K562 (cell line): ENCODE measurements around the gene PIH1D1. TPM values are rescaled to one million over a fixed set of nuclear protein-coding genes. Genes with fewer than 3 reads are reported as not detected.

Experiments used
- ARNT ChIP-seq, 2 experiments: fragments of 450-650 bp; IDR thresholded peaks; 2 replicates each; pipeline ENCODE4 v1.6.1; 2016; ENCODE audit warnings: mild to moderate bottlenecking in 1 of 2
- C11orf30 ChIP-seq: fragments of 450-650 bp; IDR thresholded peaks from 2 replicates; pipeline ENCODE4 v1.6.1; 2016; ENCODE audit warnings: low read depth, mild to moderate bottlenecking
- FUS ChIP-seq: fragments of 200-400 bp; formaldehyde crosslinking; optimal IDR thresholded peaks from 2 replicates; pipeline ENCODE3; 2017; ENCODE audit warnings: low read depth, low read length
- HNRNPK ChIP-seq: fragments of 200-400 bp; formaldehyde crosslinking; IDR thresholded peaks from one replicate; pipeline ENCODE4 v1.6.1; 2018; ENCODE audit warnings: mild to moderate bottlenecking, low read depth, low read length; ENCODE audit not compliant: poor library complexity, severe bottlenecking
- L3MBTL2 ChIP-seq: fragments of 450-650 bp; IDR thresholded peaks from 2 replicates; pipeline ENCODE4 v1.6.1; 2016; ENCODE audit warnings: mild to moderate bottlenecking, moderate library complexity
- MCM5 ChIP-seq: fragments of 450-650 bp; IDR thresholded peaks from 2 replicates; pipeline ENCODE4 v1.6.1; 2016; ENCODE audit warnings: low read depth
- SMARCC2 ChIP-seq: fragments of 450-650 bp; IDR thresholded peaks from 2 replicates; pipeline ENCODE4 v1.6.1; 2017; ENCODE audit warnings: antibody characterized with exemption, moderate library complexity, mild to moderate bottlenecking, low read depth
- TOE1 ChIP-seq, 2 experiments: fragments of 450-650 bp in 1 of 2; sonication (generic) in 1 of 2; formaldehyde crosslinking in 1 of 2; IDR thresholded peaks; 2 replicates each; pipeline versions ENCODE4 v1.7.1 to v1.8.0; 2016 to 2022; ENCODE audit warnings: borderline replicate concordance in 2 of 2, mild to moderate bottlenecking in 2 of 2, antibody characterized with exemption in 1 of 2, inconsistent platforms in 1 of 2, low read depth in 1 of 2, missing genetic modification reagents in 1 of 2, moderate library complexity in 1 of 2
- WHSC1 ChIP-seq: IDR thresholded peaks from one replicate; pipeline ENCODE4 v1.6.1; 2012; ENCODE audit warnings: low read length, control low read depth, inconsistent platforms
- ZFP1 ChIP-seq: fragments of 450-650 bp; formaldehyde crosslinking; IDR thresholded peaks from 2 replicates; pipeline ENCODE4 v1.4.0; 2020; ENCODE audit warnings: mild to moderate bottlenecking, mixed read lengths
- ZNF431 ChIP-seq: sonication (generic); formaldehyde crosslinking; IDR thresholded peaks from 2 replicates; pipeline ENCODE4 v1.8.0; 2022; ENCODE audit warnings: mild to moderate bottlenecking, missing genetic modification reagents
- polyA plus RNA-seq, 8 experiments: library from polyadenylated mRNA; depleted of rRNA in 4 of 8; stranded (reverse) in 5 of 8; unstranded in 3 of 8; fragments of >200 nt; fragmentation: Nextera tagmentation in 2 of 8; fragmentation: Illumina TruSeq in 1 of 8; extraction: Ambion mirVana in 2 of 8; extraction: Trizol in 1 of 8; gene quantifications; 2 replicates each; pipeline versions ENCODE4 v1.2.1 to v1.2.3, GENCODE V29; 2011 to 2014; ENCODE audit warnings: inconsistent platforms in 1 of 8, missing spikeins in 1 of 8
- total RNA-seq, 7 experiments: library from RNA; depleted of rRNA in 6 of 7; stranded (reverse); fragments of >200 nt in 6 of 7; fragmentation: Illumina TruSeq in 2 of 7; extraction: Trizol in 2 of 7; gene quantifications; 2 replicates each; pipeline versions ENCODE4 v1.2.1 to v1.2.3, GENCODE V29; 2011 to 2021; ENCODE audit warnings: low replicate concordance in 1 of 7
- TF ChIP-seq, protein P1 (sequence below), 2 experiments: fragments of 450-650 bp; conservative IDR thresholded peaks; 2 replicates each; pipeline ENCODE4 v1.6.1; 2017; ENCODE audit warnings: mild to moderate bottlenecking in 2 of 2, moderate library complexity in 2 of 2
- TF ChIP-seq, protein P2 (sequence below): fragments of 150-350 bp; conservative IDR thresholded peaks from 2 replicates; pipeline ENCODE4 v1.6.1; 2014; ENCODE audit warnings: low read length
- TF ChIP-seq, protein P3 (sequence below): fragments of 450-650 bp; formaldehyde crosslinking; IDR thresholded peaks from 2 replicates; pipeline ENCODE4 v1.4.0; 2020; ENCODE audit warnings: mild to moderate bottlenecking, moderate library complexity
- TF ChIP-seq, protein P4 (sequence below): sonication (generic); formaldehyde crosslinking; IDR thresholded peaks from 2 replicates; pipeline ENCODE4 v1.8.1; 2022; ENCODE audit warnings: missing genetic modification reagents

PIH1D1 gene
- total and polyA plus RNA-seq, 9 of the 15 experiments (the other 6 are each of a cell fraction or from before 2014, with no cell fraction given), result 26.5 to 224 (median 137) TPM

DNA sequence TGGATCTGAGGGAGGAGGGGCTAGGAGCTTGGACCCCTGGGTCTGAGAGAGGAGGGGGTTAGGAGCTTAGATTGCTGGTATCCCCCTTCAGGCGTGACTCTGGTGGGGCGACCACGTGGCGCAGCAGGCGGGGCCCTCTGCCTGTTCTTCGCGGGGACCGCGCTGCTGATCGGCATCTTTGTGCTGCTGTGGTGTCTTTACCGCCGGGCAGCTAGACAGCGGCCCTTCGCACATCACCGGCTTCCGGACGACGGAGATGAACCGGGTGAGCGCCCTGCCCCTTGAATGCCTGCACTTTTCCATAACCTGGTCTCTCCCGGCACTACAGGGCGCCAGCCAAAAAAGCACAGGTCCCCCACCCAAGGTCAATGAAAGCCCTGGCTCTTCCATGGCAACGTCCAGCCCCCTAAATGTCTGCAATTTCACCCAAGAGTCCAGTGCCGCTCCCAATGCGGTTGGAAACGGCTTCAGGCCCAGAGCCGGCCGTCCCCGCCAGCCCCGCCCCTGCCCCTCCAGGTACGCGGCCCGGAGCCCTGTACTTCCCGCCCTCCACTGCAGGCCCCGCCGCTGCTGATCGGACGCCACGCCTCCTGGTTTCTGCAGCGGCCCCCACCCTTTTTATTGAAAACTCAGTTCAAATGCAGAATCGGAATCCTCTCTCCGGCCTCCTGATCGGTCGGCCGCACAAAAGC is 23.6 kb downstream of the PIH1D1 start (continued):
- TF ChIP-seq HNRNPK, result no peak
- TF ChIP-seq TOE1 (IDR thresholded peaks at IDR 0.05; ENCODE audit: borderline replicate concordance), result no peak
- 0 out of 2 replicates have a peak, but pooled peaks have one; percentile 24 for TF ChIP-seq TOE1 (CRISPR knock-in tag; IDR thresholded peaks at IDR 0.05; ENCODE audit: borderline replicate concordance, low read depth)
- TF ChIP-seq WHSC1, result no peak
- TF ChIP-seq, protein P1, sequence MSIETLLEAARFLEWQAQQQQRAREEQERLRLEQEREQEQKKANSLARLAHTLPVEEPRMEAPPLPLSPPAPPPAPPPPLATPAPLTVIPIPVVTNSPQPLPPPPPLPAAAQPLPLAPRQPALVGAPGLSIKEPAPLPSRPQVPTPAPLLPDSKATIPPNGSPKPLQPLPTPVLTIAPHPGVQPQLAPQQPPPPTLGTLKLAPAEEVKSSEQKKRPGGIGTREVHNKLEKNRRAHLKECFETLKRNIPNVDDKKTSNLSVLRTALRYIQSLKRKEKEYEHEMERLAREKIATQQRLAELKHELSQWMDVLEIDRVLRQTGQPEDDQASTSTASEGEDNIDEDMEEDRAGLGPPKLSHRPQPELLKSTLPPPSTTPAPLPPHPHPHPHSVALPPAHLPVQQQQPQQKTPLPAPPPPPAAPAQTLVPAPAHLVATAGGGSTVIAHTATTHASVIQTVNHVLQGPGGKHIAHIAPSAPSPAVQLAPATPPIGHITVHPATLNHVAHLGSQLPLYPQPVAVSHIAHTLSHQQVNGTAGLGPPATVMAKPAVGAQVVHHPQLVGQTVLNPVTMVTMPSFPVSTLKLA (conservative IDR thresholded peaks at IDR 0.05), result peak in 1 of 2 experiments; percentile 77; a peak in 3 of 4 replicates
- no peak for TF ChIP-seq C11orf30
- TF ChIP-seq FUS, result no peak
- TF ChIP-seq ZFP1 (CRISPR knock-in tag), result no peak
- TF ChIP-seq ARNT (IDR thresholded peaks at IDR 0.05), result no peak
- TF ChIP-seq ZNF431 (CRISPR knock-in tag), result peak; percentile 63; the same call in 1 of the 2 replicates
- TF ChIP-seq L3MBTL2, result peak; percentile 93
- TF ChIP-seq, protein P2, sequence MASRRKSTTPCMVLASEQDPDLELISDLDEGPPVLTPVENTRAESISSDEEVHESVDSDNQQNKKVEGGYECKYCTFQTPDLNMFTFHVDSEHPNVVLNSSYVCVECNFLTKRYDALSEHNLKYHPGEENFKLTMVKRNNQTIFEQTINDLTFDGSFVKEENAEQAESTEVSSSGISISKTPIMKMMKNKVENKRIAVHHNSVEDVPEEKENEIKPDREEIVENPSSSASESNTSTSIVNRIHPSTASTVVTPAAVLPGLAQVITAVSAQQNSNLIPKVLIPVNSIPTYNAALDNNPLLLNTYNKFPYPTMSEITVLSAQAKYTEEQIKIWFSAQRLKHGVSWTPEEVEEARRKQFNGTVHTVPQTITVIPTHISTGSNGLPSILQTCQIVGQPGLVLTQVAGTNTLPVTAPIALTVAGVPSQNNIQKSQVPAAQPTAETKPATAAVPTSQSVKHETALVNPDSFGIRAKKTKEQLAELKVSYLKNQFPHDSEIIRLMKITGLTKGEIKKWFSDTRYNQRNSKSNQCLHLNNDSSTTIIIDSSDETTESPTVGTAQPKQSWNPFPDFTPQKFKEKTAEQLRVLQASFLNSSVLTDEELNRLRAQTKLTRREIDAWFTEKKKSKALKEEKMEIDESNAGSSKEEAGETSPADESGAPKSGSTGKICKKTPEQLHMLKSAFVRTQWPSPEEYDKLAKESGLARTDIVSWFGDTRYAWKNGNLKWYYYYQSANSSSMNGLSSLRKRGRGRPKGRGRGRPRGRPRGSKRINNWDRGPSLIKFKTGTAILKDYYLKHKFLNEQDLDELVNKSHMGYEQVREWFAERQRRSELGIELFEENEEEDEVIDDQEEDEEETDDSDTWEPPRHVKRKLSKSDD, result no peak
- no peak for TF ChIP-seq SMARCC2
- TF ChIP-seq, protein P3, sequence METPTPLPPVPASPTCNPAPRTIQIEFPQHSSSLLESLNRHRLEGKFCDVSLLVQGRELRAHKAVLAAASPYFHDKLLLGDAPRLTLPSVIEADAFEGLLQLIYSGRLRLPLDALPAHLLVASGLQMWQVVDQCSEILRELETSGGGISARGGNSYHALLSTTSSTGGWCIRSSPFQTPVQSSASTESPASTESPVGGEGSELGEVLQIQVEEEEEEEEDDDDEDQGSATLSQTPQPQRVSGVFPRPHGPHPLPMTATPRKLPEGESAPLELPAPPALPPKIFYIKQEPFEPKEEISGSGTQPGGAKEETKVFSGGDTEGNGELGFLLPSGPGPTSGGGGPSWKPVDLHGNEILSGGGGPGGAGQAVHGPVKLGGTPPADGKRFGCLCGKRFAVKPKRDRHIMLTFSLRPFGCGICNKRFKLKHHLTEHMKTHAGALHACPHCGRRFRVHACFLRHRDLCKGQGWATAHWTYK, result no peak
- TF ChIP-seq, protein P4, sequence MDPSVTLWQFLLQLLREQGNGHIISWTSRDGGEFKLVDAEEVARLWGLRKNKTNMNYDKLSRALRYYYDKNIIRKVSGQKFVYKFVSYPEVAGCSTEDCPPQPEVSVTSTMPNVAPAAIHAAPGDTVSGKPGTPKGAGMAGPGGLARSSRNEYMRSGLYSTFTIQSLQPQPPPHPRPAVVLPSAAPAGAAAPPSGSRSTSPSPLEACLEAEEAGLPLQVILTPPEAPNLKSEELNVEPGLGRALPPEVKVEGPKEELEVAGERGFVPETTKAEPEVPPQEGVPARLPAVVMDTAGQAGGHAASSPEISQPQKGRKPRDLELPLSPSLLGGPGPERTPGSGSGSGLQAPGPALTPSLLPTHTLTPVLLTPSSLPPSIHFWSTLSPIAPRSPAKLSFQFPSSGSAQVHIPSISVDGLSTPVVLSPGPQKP (CRISPR knock-in tag), result no peak
- TF ChIP-seq MCM5, result no peak
